Neural cell (in vitro differentiated cells): Measurements from ENCODE around the gene KIAA2012. TPM values are rescaled to one million over a fixed set of nuclear protein-coding genes. Genes with fewer than 3 reads are reported as not detected.

Experiments
- H2AFZ ChIP-seq: fragments of 200-600, 300-800 bp; sonication (generic), shearing (Covaris generic); 2 replicates; pipeline ENCODE4 v1.6.0; 2014; ENCODE audit warnings: low read depth, mild to moderate bottlenecking, antibody characterized with exemption, low read length, moderate library complexity
- H3F3A ChIP-seq: fragments of 200-600 bp; shearing (Covaris generic); 2 replicates; pipeline ENCODE4 v1.6.1; 2016; ENCODE audit warnings: mild to moderate bottlenecking, moderate library complexity, mixed read lengths, antibody characterized with exemption, low read length; ENCODE audit not compliant: insufficient read depth, poor library complexity, severe bottlenecking
- H3K27ac ChIP-seq: fragments of 200-600, 300-800 bp; sonication (generic), shearing (Covaris generic); 2 replicates; pipeline ENCODE4 v1.5.1; 2014; ENCODE audit warnings: mild to moderate bottlenecking, low read length, moderate library complexity
- H3K27me3 ChIP-seq: fragments of 300-800, 200-600 bp; sonication (generic), shearing (Covaris generic); 2 replicates; pipeline ENCODE4 v1.6.0; 2014; ENCODE audit warnings: mild to moderate bottlenecking, low read depth, low read length, moderate library complexity; ENCODE audit not compliant: insufficient read depth
- H3K36me3 ChIP-seq: fragments of 300-800, 200-600 bp; sonication (generic), shearing (Covaris generic); 2 replicates; pipeline ENCODE4 v1.5.1; 2014; ENCODE audit warnings: mild to moderate bottlenecking, antibody characterized with exemption, low read length, moderate library complexity; ENCODE audit not compliant: insufficient read depth
- H3K4me2 ChIP-seq: fragments of 300-800, 200-600 bp; sonication (generic), shearing (Covaris generic); 2 replicates; pipeline ENCODE4 v1.6.0; 2014; ENCODE audit warnings: mild to moderate bottlenecking, low read length
- H3K4me3 ChIP-seq: fragments of 300-800, 200-600 bp; sonication (generic), shearing (Covaris generic); 2 replicates; pipeline ENCODE4 v1.5.1; 2014; ENCODE audit warnings: mild to moderate bottlenecking, low read length, moderate library complexity
- H3K79me2 ChIP-seq: fragments of 200-600 bp; shearing (Covaris generic); replicated peaks from 2 replicates; pipeline ENCODE4 v1.6.0; 2014; ENCODE audit warnings: mild to moderate bottlenecking, low read length, moderate library complexity; ENCODE audit not compliant: insufficient read depth
- H3K9ac ChIP-seq: fragments of 300-800, 200-600 bp; sonication (generic), shearing (Covaris generic); 2 replicates; pipeline ENCODE4 v1.6.1; 2016; ENCODE audit warnings: mild to moderate bottlenecking, low read length, mixed read lengths
- H3K9me2 ChIP-seq: fragments of 200-600 bp; shearing (Covaris generic); 2 replicates; pipeline ENCODE4 v1.6.1; 2016; ENCODE audit warnings: mild to moderate bottlenecking, low read length, mixed read lengths; ENCODE audit not compliant: insufficient read depth
- H3K9me3 ChIP-seq: fragments of 200-600, 300-800 bp; sonication (generic), shearing (Covaris generic); 2 replicates; pipeline ENCODE4 v1.6.1; 2016; ENCODE audit warnings: mild to moderate bottlenecking, mixed run types, low read length, moderate library complexity, mixed read lengths
- H4K20me1 ChIP-seq: fragments of 200-600 bp; shearing (Covaris generic); 2 replicates; pipeline ENCODE4 v1.6.1; 2016; ENCODE audit warnings: mild to moderate bottlenecking, mixed run types; ENCODE audit not compliant: insufficient read depth
- EP300 ChIP-seq: fragments of 450-650 bp; conservative IDR thresholded peaks from 2 replicates; pipeline ENCODE4 v1.6.1; 2014; ENCODE audit warnings: antibody characterized with exemption, mild to moderate bottlenecking, moderate library complexity; ENCODE audit not compliant: poor library complexity, severe bottlenecking
- EZH2 ChIP-seq: fragments of 200-600, 300-800 bp; shearing (Covaris generic), sonication (generic); IDR thresholded peaks from 2 replicates; pipeline ENCODE4 v1.6.1; 2014; ENCODE audit warnings: antibody characterized with exemption, low read length, borderline replicate concordance, mild to moderate bottlenecking; ENCODE audit not compliant: insufficient read depth, poor library complexity, severe bottlenecking
- MXI1 ChIP-seq: fragments of 450-650 bp; conservative IDR thresholded peaks from 2 replicates; pipeline ENCODE4 v1.6.1; 2014; ENCODE audit warnings: antibody characterized with exemption, mild to moderate bottlenecking; ENCODE audit not compliant: poor library complexity, severe bottlenecking
- POLR2AphosphoS5 ChIP-seq: IDR thresholded peaks from 2 replicates; pipeline ENCODE4 v1.6.1; 2012
- RAD21 ChIP-seq: fragments of 450-650 bp; conservative IDR thresholded peaks from 2 replicates; pipeline ENCODE4 v1.6.1; 2014; ENCODE audit warnings: antibody characterized with exemption, mild to moderate bottlenecking, moderate library complexity
- SMC3 ChIP-seq: fragments of 450-650 bp; conservative IDR thresholded peaks from 2 replicates; pipeline ENCODE4 v1.6.1; 2014; ENCODE audit warnings: antibody characterized with exemption, mild to moderate bottlenecking, moderate library complexity; ENCODE audit not compliant: poor library complexity
- TAF1 ChIP-seq: IDR thresholded peaks from 2 replicates; pipeline ENCODE4 v1.6.1; 2012; ENCODE audit warnings: low read depth
- polyA plus RNA-seq: library from polyadenylated mRNA; depleted of rRNA; stranded (reverse); fragments of >200 nt; gene quantifications from 2 replicates; pipeline ENCODE4 v1.2.3, GENCODE V29; 2014
- TF ChIP-seq, protein P1 (sequence below): fragments of 450-650 bp; IDR thresholded peaks from 2 replicates; pipeline ENCODE4 v1.5.1; 2014; ENCODE audit warnings: antibody characterized with exemption, mild to moderate bottlenecking, moderate library complexity; ENCODE audit not compliant: poor library complexity, severe bottlenecking
- TF ChIP-seq, protein P2 (sequence below): IDR thresholded peaks from 2 replicates; pipeline ENCODE4 v1.6.1; 2012; ENCODE audit warnings: borderline replicate concordance

The KIAA2012 gene
- polyA plus RNA-seq, 1 donor from 2014 or later: not detected

- H2AFZ ChIP-seq: no peak overlapping the region
- H3K27ac ChIP-seq: no peak overlapping the region
- no peaks in the 10 kb centered on the region for H3K79me2 ChIP-seq
- H3K36me3 ChIP-seq: no peaks in the 10 kb centered on the region
- no peak overlapping the region for H3K9ac ChIP-seq
- H3K4me2 ChIP-seq: no peak overlapping the region
- H3K4me3 ChIP-seq: no peak overlapping the region
- H3K9me2 ChIP-seq: no peaks in the 10 kb centered on the region
- no peaks in the 10 kb centered on the region for H3F3A ChIP-seq
- H3K9me3 ChIP-seq: no peaks in the 10 kb centered on the region
- H3K27me3 ChIP-seq: no peaks in the 10 kb centered on the region
- TF ChIP-seq TAF1 (no peak), POLR2AphosphoS5 (no peak), SMC3 (no peak), EZH2 (no peak), RAD21 (no peak), MXI1 (no peak), EP300 (no peak)
- TF ChIP-seq, protein P1, sequence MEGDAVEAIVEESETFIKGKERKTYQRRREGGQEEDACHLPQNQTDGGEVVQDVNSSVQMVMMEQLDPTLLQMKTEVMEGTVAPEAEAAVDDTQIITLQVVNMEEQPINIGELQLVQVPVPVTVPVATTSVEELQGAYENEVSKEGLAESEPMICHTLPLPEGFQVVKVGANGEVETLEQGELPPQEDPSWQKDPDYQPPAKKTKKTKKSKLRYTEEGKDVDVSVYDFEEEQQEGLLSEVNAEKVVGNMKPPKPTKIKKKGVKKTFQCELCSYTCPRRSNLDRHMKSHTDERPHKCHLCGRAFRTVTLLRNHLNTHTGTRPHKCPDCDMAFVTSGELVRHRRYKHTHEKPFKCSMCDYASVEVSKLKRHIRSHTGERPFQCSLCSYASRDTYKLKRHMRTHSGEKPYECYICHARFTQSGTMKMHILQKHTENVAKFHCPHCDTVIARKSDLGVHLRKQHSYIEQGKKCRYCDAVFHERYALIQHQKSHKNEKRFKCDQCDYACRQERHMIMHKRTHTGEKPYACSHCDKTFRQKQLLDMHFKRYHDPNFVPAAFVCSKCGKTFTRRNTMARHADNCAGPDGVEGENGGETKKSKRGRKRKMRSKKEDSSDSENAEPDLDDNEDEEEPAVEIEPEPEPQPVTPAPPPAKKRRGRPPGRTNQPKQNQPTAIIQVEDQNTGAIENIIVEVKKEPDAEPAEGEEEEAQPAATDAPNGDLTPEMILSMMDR: no peak
- TF ChIP-seq, protein P2, sequence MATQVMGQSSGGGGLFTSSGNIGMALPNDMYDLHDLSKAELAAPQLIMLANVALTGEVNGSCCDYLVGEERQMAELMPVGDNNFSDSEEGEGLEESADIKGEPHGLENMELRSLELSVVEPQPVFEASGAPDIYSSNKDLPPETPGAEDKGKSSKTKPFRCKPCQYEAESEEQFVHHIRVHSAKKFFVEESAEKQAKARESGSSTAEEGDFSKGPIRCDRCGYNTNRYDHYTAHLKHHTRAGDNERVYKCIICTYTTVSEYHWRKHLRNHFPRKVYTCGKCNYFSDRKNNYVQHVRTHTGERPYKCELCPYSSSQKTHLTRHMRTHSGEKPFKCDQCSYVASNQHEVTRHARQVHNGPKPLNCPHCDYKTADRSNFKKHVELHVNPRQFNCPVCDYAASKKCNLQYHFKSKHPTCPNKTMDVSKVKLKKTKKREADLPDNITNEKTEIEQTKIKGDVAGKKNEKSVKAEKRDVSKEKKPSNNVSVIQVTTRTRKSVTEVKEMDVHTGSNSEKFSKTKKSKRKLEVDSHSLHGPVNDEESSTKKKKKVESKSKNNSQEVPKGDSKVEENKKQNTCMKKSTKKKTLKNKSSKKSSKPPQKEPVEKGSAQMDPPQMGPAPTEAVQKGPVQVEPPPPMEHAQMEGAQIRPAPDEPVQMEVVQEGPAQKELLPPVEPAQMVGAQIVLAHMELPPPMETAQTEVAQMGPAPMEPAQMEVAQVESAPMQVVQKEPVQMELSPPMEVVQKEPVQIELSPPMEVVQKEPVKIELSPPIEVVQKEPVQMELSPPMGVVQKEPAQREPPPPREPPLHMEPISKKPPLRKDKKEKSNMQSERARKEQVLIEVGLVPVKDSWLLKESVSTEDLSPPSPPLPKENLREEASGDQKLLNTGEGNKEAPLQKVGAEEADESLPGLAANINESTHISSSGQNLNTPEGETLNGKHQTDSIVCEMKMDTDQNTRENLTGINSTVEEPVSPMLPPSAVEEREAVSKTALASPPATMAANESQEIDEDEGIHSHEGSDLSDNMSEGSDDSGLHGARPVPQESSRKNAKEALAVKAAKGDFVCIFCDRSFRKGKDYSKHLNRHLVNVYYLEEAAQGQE: no peak
- H4K20me1 ChIP-seq: no peaks in the 10 kb centered on the region
Measured at GRCh38 chr2:202094426-202094986, 21.5 kb downstream of the KIAA2012 start.

DNA sequence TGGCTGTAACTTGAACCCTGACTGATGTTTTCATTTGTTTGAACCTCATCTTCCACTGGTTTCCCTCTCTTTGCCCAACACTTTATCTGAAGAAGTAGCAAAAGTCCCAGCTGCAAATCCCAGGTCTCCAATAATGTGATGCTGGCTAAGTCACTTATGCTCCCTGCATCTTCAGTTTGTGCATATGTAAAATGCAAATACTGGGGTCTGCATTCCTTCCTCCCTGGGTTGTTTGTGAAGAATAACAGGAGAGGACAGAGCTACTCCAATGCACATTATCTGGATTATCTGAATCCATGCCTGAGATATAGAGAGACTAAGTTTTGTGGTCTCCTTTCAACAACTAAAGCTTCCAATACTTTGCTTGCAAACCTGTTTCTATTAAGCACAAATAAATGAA, 22.2 kb downstream of the KIAA2012 start:
- H3K79me2 ChIP-seq: no peaks in the 10 kb centered on the region
- H3K9me3 ChIP-seq: no peaks in the 10 kb centered on the region
- no peaks in the 10 kb centered on the region for H3K36me3 ChIP-seq
- no peaks in the 10 kb centered on the region for H4K20me1 ChIP-seq
- no peak overlapping the region for H3K4me2 ChIP-seq
- no peaks in the 10 kb centered on the region for H3K27me3 ChIP-seq
- no peaks in the 10 kb centered on the region for H3K9me2 ChIP-seq
- TF ChIP-seq EZH2 (no peak), EP300 (no peak), TAF1 (no peak), POLR2AphosphoS5 (no peak), SMC3 (no peak), MXI1 (no peak), RAD21 (no peak)
- TF ChIP-seq, protein P2: no peak
- TF ChIP-seq, protein P1: no peak
- no peaks in the 10 kb centered on the region for H3F3A ChIP-seq
- no peak overlapping the region for H2AFZ ChIP-seq
- H3K4me3 ChIP-seq: no peak overlapping the region
- H3K9ac ChIP-seq: no peak overlapping the region
- H3K27ac ChIP-seq: no peak overlapping the region
